ENCODE data around the gene SLC26A5.

DNA sequence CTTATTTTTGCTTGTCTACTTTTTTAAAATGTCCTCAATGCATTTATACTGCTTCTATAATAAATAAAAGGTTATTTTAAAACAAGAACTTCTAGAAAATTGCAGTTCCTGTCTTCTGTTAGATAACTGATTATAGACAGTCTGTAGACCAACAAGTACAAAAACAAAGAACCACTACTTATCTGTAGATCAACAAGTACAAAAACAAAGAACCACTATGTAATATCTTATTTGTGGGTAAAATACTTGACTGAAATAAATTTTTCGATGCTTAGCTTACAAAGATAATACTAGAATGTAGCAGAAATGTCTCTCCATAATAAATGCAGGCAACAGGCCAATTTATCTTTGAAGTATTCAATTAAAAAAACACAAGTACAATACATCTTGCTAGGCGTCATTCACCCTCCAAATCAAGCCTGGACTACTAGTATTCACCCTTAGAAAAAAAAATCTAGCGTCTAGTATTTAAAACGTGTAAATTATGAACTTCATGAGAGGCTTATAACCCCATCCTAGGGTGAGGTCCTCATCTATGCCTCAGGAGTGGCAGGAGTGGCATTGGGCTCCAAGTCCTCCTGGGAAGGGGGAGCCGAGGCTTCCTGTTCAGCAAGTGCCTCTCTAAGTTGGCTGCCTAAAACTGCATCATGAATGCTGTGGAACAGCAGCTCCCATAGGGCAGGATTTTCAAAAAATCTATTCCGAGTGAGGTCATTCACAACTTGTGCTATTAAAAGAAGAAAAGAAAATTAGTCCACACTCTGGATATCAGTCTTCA is 72.0 kb downstream of the SLC26A5 start:
- TF ChIP-seq, protein P1, sequence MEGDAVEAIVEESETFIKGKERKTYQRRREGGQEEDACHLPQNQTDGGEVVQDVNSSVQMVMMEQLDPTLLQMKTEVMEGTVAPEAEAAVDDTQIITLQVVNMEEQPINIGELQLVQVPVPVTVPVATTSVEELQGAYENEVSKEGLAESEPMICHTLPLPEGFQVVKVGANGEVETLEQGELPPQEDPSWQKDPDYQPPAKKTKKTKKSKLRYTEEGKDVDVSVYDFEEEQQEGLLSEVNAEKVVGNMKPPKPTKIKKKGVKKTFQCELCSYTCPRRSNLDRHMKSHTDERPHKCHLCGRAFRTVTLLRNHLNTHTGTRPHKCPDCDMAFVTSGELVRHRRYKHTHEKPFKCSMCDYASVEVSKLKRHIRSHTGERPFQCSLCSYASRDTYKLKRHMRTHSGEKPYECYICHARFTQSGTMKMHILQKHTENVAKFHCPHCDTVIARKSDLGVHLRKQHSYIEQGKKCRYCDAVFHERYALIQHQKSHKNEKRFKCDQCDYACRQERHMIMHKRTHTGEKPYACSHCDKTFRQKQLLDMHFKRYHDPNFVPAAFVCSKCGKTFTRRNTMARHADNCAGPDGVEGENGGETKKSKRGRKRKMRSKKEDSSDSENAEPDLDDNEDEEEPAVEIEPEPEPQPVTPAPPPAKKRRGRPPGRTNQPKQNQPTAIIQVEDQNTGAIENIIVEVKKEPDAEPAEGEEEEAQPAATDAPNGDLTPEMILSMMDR (IDR thresholded peaks at IDR 0.05), result no peak
- no peak for TF ChIP-seq EZH2 (IDR thresholded peaks at IDR 0.05; ENCODE audit: borderline replicate concordance, insufficient read depth, low read depth, low read length, poor library complexity, severe bottlenecking)

All from B cell (primary cell).